Measurements from ENCODE around the gene TIGD6.

The TIGD6 gene

DNA sequence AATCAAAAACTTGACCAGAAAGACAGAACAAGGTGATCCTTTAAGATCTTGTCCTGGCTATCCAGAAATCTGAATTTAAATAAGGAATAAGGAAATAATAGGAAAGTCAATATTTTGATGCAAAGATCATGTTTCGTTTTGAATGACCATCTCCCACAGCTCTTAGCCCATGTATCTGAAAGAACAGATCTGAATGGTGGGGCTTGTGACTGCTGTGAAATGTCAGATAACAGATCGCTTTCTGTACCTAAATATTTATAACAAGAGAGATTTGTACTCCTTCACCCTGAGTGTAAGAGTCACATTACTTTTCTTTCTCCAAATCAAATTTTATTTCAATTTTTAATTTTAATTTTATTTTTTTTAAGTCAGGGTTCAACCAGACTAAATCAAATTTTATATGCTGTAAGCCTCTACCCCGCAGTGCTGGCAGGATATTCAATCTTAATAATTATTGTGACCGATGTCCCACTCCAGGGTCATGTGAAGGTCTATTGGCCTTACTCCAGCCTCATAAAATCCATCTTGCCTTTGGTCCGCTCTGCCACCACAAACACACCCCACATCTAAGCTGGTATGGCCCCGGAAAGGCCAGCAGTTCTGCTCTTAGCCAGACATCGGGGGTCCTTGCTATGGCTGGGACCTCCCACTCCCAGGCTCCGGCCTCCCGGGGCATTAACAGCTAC is 46.9 kb downstream of the TIGD6 start:
- no peaks in the 10 kb centered on the region for H3K79me2 ChIP-seq (ENCODE audit: control insufficient read depth, low read length)
- H4K20me1 ChIP-seq (ENCODE audit: control insufficient read depth, insufficient read depth, low read depth, low read length) = no peaks in the 10 kb centered on the region
- H3K36me3 ChIP-seq (ENCODE audit: control insufficient read depth, low read length) = no peaks in the 10 kb centered on the region
- H3K27ac ChIP-seq (ENCODE audit: low read depth, low read length) = no peak overlapping the region
- H3F3A ChIP-seq (ENCODE audit: control insufficient read depth, insufficient read depth) = no peaks in the 10 kb centered on the region
- peaks cover 6% of the 10 kb centered on the region for H3K27me3 ChIP-seq (ENCODE audit: control insufficient read depth, low read length)
- no peak overlapping the region for H3K4me3 ChIP-seq (ENCODE audit: low read length)
- H3K4me1 ChIP-seq (ENCODE audit: control insufficient read depth, low read length) = no peaks in the 10 kb centered on the region
- H3K4me2 ChIP-seq (ENCODE audit: low read length) = no peak overlapping the region
- no peaks in the 10 kb centered on the region for H3K9me3 ChIP-seq (ENCODE audit: control insufficient read depth, insufficient read depth, low read length)
- TF ChIP-seq EZH2phosphoT487 (IDR thresholded peaks at IDR 0.05; ENCODE audit: borderline replicate concordance, low read length) (no peak), CTCF (IDR thresholded peaks at IDR 0.05; ENCODE audit: low read depth, low read length, poor library complexity, severe bottlenecking) (no peak)
- H3K9me2 ChIP-seq (replicated peaks; ENCODE audit: control insufficient read depth, low read length) = no peaks in the 10 kb centered on the region

DNA sequence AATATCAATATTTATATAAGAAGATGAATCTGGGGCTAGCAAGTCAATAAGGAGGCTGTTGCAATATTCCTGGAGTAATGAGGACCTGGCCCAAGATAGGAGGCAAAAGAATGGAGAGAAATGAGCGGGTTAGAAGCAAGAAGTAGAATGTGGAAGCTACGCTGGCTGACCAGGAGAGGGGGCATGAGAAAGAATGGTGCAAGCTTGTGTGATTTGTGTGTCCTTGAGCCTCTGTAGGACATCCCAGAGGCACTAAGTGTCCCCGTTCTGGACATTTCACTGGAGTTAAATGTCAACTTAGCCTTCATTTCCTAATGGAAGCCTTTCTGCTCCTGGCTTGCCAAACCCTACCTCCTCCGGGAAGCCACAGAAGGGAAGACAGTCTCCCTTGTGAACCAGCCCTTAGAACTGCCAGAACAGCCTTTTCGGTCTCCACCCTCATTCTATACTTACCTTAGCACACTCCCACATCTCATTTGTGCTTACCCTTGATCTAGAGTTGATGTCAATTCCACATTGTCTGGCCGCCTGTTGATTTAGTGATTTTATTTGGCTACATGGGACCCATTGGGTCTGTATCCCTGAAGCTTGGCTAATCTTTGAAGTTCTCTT is 49.2 kb downstream of the TIGD6 start:
- Histone ChIP-seq H3K4me3 (ENCODE audit: low read length) (no peak overlapping the region), H3K79me2 (ENCODE audit: control insufficient read depth, low read length) (no peaks in the 10 kb centered on the region)

GRCh38 chr5:149948993-149949392 is 51.5 kb downstream of the TIGD6 start:
- Histone ChIP-seq H3K36me3 (ENCODE audit: control insufficient read depth, low read length) (no peaks in the 10 kb centered on the region), H4K20me1 (ENCODE audit: control insufficient read depth, insufficient read depth, low read depth, low read length) (no peaks in the 10 kb centered on the region), H3F3A (ENCODE audit: control insufficient read depth, insufficient read depth) (no peaks in the 10 kb centered on the region), H3K4me1 (ENCODE audit: control insufficient read depth, low read length) (no peaks in the 10 kb centered on the region), H3K27me3 (ENCODE audit: control insufficient read depth, low read length) (peaks cover 21% of the 10 kb centered on the region), H3K27ac (ENCODE audit: low read depth, low read length) (no peak overlapping the region), H3K9me3 (ENCODE audit: control insufficient read depth, insufficient read depth, low read length) (no peaks in the 10 kb centered on the region), H3K79me2 (ENCODE audit: control insufficient read depth, low read length) (no peaks in the 10 kb centered on the region), H3K9me2 (replicated peaks; ENCODE audit: control insufficient read depth, low read length) (no peaks in the 10 kb centered on the region), H3K4me3 (ENCODE audit: low read length) (no peak overlapping the region), H3K4me2 (ENCODE audit: low read length) (no peak overlapping the region)
- TF ChIP-seq CTCF (IDR thresholded peaks at IDR 0.05; ENCODE audit: low read depth, low read length, poor library complexity, severe bottlenecking) (no peak), EZH2phosphoT487 (IDR thresholded peaks at IDR 0.05; ENCODE audit: borderline replicate concordance, low read length) (no peak)

More for the DNA sequence above, 49.2 kb downstream of the TIGD6 start:
- Histone ChIP-seq H3K9me3 (ENCODE audit: control insufficient read depth, insufficient read depth, low read length) (no peaks in the 10 kb centered on the region), H3K4me2 (ENCODE audit: low read length) (no peak overlapping the region), H3F3A (ENCODE audit: control insufficient read depth, insufficient read depth) (no peaks in the 10 kb centered on the region), H3K4me1 (ENCODE audit: control insufficient read depth, low read length) (no peaks in the 10 kb centered on the region), H3K27ac (ENCODE audit: low read depth, low read length) (no peak overlapping the region), H3K9me2 (replicated peaks; ENCODE audit: control insufficient read depth, low read length) (no peaks in the 10 kb centered on the region), H3K27me3 (ENCODE audit: control insufficient read depth, low read length) (peaks cover 14% of the 10 kb centered on the region), H4K20me1 (ENCODE audit: control insufficient read depth, insufficient read depth, low read depth, low read length) (no peaks in the 10 kb centered on the region), H3K36me3 (ENCODE audit: control insufficient read depth, low read length) (no peaks in the 10 kb centered on the region)
- TF ChIP-seq EZH2phosphoT487 (IDR thresholded peaks at IDR 0.05; ENCODE audit: borderline replicate concordance, low read length) = no peak
- TF ChIP-seq CTCF (IDR thresholded peaks at IDR 0.05; ENCODE audit: low read depth, low read length, poor library complexity, severe bottlenecking) = no peak

Data from DOHH2 (cell line).